GM18861 (cell line): Measurements from ENCODE around the gene CDK5RAP3.
"Not testable (repeated sequence)": the region's sequence is repeated elsewhere in the genome, so short reads cannot be mapped to it uniquely, and the experiment has no call there.

Experiments used
- ATAC-seq: cut with Tn5 transposase; IDR thresholded peaks from one replicate; pipeline ENCODE4 v1.9.1; 2021; ENCODE audit not compliant: unreplicated experiment

Gene CDK5RAP3, protein sequence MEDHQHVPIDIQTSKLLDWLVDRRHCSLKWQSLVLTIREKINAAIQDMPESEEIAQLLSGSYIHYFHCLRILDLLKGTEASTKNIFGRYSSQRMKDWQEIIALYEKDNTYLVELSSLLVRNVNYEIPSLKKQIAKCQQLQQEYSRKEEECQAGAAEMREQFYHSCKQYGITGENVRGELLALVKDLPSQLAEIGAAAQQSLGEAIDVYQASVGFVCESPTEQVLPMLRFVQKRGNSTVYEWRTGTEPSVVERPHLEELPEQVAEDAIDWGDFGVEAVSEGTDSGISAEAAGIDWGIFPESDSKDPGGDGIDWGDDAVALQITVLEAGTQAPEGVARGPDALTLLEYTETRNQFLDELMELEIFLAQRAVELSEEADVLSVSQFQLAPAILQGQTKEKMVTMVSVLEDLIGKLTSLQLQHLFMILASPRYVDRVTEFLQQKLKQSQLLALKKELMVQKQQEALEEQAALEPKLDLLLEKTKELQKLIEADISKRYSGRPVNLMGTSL

DNA sequence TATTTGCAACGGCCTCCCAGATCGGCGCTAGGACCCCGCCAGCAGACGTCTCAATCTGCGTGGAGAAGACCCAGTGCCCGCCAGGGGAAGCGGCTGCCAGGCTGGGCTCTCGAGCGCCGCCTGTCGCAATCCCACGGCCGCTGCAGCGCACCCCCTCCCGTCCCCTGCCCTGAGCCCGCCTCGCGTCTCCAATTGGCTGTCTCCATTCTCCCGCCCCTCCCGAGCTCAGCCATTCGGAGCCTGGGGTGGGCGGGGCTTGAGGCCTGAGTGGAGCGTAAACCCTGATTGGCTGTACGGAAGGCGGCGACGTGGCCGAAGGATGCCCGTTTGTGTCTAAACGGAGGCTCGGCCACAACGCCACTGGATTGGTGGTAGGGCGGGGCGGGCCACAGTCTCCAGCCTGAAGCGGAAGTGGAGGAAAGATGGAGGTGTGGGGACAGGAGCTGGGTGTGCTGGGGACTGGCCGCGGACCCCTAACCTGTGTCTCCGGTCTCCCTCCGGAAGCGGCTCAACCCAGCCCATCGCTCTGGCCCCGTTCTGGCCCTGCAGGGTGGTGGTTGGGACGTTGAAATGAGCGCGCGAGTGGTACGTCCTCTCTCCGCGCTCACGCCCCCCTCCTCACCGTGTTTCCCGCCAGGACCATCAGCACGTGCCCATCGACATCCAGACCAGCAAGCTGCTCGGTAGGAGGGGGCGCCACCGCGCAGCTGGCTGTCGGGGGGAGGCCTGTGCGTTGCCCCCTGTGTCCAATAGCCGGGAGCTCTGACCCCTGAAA, at the start of gene CDK5RAP3:
Gene CDK5RAP3 (plus strand): TSS at position 389 of the 775 bp plus-strand sequence. CDS start 34 bp downstream, at position 423.
- peak; percentile 96 for ATAC-seq

DNA sequence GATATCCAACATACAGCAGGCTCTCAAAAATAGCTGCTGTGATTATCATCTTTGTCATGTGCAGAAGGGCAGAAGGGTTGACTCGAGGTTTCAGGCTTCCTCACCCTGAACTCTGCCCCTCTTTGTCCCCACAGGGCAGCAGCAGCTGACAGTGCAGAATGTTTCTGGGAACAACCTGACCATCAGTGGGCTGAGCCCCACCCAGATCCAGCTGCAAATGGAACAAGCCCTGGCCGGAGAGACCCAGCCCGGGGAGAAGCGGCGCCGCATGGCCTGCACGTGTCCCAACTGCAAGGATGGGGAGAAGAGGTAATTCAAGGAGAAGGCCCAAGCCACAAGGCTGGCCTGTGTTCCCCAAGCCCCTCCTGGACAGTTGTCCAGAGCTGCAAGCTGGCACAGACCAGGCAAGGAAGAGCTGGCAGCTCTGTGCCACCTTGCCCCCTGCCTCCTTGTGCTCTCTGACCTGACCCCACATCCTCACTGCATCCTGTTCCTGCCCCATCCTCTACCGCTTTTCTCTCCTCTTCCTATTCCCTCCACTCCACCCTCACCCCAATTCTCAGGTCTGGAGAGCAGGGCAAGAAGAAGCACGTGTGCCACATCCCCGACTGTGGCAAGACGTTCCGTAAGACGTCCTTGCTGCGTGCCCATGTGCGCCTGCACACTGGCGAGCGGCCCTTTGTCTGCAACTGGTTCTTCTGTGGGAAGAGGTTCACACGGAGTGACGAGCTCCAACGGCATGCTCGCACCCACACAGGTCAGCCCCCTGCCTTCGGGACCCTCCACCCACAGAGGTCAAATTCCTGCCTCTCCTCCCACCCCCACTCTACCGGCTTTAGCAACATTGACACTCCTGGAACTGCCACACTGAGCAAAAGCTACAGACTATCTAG, 45.9 kb upstream of the CDK5RAP3 start:
- ATAC-seq, result no peak

DNA sequence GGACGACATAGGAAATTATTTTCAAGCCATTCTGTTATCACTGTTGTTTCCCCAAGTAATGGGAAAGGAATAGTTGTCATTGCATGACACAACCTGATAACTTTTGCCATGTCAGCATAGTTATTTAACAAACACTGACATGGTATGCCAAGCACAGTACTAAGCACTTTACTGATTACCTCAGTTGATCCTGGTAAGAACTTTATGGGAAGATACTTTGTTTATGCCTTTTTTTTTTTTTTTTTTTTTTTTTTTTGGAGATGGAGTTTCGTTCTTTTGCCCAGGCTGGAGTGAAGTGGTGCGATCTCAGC, 45.3 kb upstream of the CDK5RAP3 start:
- no peak for ATAC-seq

DNA sequence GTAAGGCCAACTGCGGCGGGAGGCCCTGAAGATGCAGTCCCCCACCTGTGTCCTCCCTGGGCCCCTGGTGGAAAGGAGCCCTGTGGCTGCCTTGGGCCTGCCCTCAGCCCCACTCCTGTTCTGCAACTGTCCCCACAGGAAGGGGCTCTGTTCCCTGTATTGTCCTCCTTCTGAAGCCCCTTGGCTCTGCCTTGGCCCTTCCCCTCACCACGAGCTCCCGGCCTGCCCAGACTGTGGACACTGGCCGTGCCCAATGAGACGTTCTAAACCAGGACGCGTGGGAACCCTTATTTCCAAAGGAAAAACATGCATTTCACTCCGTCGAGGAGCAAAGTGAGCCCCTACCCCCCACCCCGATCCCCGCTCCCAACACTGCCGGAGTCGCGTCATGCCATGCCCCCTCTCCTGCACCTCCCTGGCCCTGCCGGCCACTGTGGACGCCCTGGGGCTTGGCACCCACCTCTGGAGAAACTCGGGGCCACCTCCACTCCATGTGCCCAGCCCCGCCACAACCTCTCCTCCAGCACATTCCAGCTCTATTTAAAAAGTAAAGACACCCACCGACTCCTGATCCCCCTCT, 43.0 kb upstream of the CDK5RAP3 start:
- ATAC-seq, result no peak

DNA sequence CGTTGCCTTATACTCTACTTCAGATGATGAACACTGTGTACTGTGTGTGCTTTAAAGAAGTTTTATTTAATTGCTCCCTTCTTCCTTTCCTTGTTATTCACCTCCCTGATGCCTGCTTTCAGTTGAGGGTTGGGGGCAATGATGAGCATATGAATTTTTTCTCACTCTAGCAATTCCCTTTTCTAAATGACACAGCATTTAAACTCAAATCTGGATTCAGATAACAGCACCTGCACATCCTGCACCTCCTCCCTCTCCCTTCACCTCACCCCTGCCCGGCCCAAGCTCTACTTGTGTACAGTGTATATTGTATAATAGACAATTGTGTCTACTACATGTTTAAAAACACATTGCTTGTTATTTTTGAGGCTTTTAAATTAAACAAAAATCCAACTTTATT, 42.5 kb upstream of the CDK5RAP3 start:
- ATAC-seq, result no peak

- no peak for ATAC-seq
These were observed 41.5 kb upstream of the CDK5RAP3 start for GRCh38 chr17:47929218-47930000.

DNA sequence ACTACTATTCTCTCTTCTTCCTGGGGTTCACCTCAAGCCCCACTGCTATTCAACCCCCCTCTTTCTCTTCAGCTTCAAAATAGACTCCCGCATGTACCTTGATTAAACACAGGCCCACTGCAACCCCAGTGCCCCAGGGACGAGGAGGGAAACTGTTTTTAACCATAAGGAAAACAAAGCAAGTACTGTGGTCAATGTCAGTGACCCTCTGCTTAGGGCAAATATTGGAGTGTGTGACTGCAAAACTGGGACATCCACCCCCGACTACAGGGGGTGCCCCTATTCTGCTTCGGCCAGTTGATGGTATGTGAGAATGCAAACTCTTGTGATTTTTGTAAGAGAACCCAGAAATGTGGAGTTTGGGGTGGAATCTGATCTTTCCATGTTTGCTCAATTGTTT, 39.1 kb upstream of the CDK5RAP3 start:
- ATAC-seq, result no peak

DNA sequence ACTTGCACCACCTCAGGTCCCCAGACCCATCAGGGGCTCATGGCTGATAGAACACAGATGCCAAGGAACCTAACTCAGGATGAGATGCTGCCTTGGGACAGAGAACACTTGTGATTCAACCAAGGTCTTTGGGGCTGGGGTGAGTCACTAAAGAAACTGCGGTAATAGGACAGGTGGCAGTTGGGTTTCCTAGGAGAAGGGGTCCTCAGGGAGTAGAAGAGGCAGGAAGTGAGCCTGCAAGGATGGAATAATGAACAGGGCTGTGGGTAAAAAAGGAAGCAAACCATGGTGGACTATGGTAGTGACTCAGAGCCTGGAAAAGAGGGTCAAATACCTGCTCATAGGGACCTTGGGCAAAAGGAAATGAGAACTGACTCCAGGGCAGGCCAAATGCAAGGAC, 36.1 kb upstream of the CDK5RAP3 start:
- no peak for ATAC-seq

DNA sequence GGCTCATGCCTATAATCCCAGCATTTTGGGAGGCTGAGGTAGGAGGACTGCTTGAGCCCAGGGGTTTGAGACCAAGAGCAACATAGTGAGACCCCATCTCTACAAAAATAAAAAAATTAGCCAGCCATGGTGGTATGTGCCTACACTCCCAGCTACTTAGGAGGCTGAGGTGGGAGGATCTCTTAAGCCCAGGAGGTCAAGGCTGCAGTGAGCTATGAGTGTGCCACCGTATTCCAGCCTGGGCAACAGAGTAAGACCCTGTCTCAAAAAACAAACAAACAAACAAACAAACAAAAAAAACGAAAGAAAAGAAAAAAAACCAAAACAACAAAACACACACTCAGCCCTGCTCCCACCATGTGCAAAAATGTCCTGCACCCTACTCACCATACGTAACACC, 35.4 kb upstream of the CDK5RAP3 start:
- ATAC-seq, result not testable (repeated sequence)

- no peak for ATAC-seq
These were observed 35.0 kb upstream of the CDK5RAP3 start for GRCh38 chr17:47935961-47936360.

- no peak for ATAC-seq
These were observed 33.0 kb upstream of the CDK5RAP3 start for GRCh38 chr17:47937941-47938340.

DNA sequence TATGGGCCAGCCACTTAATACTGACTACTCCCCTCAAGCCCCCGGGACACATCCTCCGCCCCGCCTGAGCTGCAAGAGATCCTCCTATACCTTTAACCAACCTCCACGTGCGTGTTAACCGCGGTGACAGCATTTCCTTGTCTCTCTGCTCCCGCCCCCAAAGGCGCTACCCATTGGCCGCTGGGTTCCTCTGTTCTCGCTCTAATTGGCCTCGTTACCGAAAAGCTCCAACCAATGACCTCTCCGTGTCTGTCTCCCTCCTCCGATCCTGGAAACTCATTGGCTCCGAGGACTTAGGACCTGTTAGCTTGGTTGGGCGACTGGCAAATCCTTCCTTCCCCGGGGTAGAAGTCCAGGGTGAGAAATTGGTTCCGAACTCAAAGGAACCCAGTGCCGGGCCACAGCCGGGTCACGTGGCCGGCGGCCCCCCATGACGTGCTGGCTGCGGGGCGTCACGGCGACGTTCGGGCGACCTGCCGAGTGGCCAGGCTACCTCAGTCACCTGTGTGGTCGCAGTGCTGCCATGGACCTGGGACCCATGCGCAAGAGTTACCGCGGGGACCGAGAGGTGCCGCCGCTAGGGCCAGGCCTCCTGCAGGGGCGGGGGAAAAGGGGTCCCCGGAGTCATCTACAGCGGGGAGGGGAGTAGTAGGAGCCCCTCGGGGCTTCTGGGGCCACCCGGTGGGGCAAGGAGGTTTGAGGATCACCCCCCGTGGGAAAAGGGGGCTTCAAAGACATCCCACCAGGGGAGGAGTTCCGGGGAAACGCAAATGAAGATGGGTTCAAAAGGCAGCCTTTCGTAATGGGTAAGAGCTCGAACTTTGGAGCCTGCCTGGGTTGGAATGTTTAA, 29.4 kb upstream of the CDK5RAP3 start, which contains the start of gene PNPO:
Gene PNPO (plus strand): TSS at position 326 of the 850 bp plus-strand sequence. CDS start 105 bp downstream, at position 431.
- peak; percentile 83 for ATAC-seq

DNA sequence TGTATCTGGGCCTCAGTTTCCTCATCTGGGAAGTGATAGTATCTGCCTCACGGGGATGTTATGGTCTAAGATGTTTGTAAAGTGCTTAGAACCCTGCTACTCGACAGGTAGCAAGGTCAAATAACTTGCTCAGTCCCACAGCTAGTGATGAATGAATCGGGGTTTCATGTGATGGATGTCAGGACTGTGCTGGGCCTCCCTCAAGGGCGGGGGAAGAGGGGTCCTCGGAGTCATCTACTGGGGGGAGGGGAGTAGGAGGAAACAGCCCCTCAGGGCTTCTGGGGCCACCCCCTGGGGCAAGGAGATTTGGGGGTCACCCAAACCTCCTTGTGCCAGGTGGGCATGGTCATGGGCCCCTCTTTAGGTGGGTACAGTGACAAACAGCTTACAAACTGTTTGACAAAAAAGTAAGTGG, 28.8 kb upstream of the CDK5RAP3 start:
- ATAC-seq, result no peak

- no peak for ATAC-seq
These were observed 28.3 kb upstream of the CDK5RAP3 start for GRCh38 chr17:47942568-47942967.

DNA sequence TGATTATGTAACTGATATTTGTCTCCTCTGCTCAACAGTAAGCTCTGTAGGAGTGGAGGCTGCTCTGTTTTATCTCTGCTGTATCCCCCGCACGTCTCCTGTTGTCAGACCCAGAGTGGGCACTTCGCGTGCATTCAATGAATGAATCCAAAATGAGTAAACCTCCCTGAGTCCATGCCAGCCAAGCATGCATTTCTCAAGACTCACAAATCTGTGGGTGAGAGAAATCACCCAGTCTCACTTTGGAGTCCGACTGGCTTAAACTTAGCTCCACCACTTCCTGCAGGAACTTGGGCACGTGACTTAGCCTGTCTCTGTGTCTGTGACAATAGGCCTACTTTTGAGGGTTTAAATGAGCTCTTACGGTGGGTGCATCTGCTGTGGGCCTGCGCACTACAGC, 25.8 kb upstream of the CDK5RAP3 start:
- ATAC-seq, result no peak

GRCh38 chr17:47945529-47946508, 25.1 kb upstream of the CDK5RAP3 start:
- ATAC-seq, result no peak

GRCh38 chr17:47946516-47946915, 24.4 kb upstream of the CDK5RAP3 start:
- ATAC-seq, result no peak

- ATAC-seq, result no peak
These were observed 23.9 kb upstream of the CDK5RAP3 start for GRCh38 chr17:47946929-47947397.
